K562 (cell line): ENCODE results near the gene VWA7. TPM values are rescaled to one million over a fixed set of nuclear protein-coding genes. Genes with fewer than 3 reads are reported as not detected.

Experiments used
- BHLHE40 ChIP-seq: IDR thresholded peaks from 2 replicates; pipeline ENCODE4 v1.6.1; 2011; ENCODE audit warnings: low read length, improper control_type of control experiment
- CHCHD3 ChIP-seq: fragments of 250-450 bp; sonication (Bioruptor Pico); IDR thresholded peaks from 2 replicates; pipeline ENCODE4 v2.1.2; 2022; ENCODE audit warnings: mild to moderate bottlenecking
- CUX1 ChIP-seq: fragments of 200-800 bp; sonication (Bioruptor generic); IDR thresholded peaks from 2 replicates; pipeline ENCODE4 v1.6.1; 2016; ENCODE audit warnings: missing genetic modification characterization, missing compliant biosample characterization
- FOXM1 ChIP-seq, 2 experiments: fragments of 450-650 bp in 1 of 2; sonication (generic) in 1 of 2; formaldehyde crosslinking in 1 of 2; IDR thresholded peaks; 2 replicates each; pipeline versions ENCODE4 v1.6.1 to v1.9.0; 2017 to 2022; ENCODE audit warnings: low read depth in 2 of 2, mild to moderate bottlenecking in 2 of 2, missing genetic modification reagents in 1 of 2, moderate library complexity in 1 of 2
- HOMEZ ChIP-seq: fragments of 250-450 bp; sonication (Bioruptor Pico); IDR thresholded peaks from 2 replicates; pipeline ENCODE4 v1.4.0; 2020; ENCODE audit warnings: mild to moderate bottlenecking, moderate library complexity
- LARP7 ChIP-seq: fragments of 450-650 bp; IDR thresholded peaks from 2 replicates; pipeline ENCODE4 v1.6.1; 2016
- MTA1 ChIP-seq: fragments of 450-650 bp; IDR thresholded peaks from 2 replicates; pipeline ENCODE4 v1.6.1; 2017; ENCODE audit warnings: borderline replicate concordance
- POLR2A ChIP-seq: fragments of 450-650 bp; conservative IDR thresholded peaks from 2 replicates; pipeline ENCODE4 v1.6.1; 2016
- POLR2G ChIP-seq: fragments of 200-400 bp; formaldehyde crosslinking; IDR thresholded peaks from 2 replicates; pipeline ENCODE4 v1.6.1; 2017; ENCODE audit warnings: low read depth, mild to moderate bottlenecking, antibody characterized with exemption, low read length, moderate library complexity
- POLR3A ChIP-seq: IDR thresholded peaks from 2 replicates; pipeline ENCODE4 v1.6.1; 2011; ENCODE audit warnings: borderline replicate concordance, mild to moderate bottlenecking, moderate library complexity; ENCODE audit not compliant: insufficient read length, insufficient read depth; ENCODE audit errors: extremely low read depth
- RAD21 ChIP-seq, 2 experiments: fragments of 250-450 bp in 1 of 2; fragments of 450-650 bp in 1 of 2; sonication (Bioruptor Pico) in 1 of 2; formaldehyde crosslinking in 1 of 2; IDR thresholded peaks in 1 of 2; conservative IDR thresholded peaks in 1 of 2; 2 replicates each; pipeline versions ENCODE4 v1.4.0 to v1.8.0; 2020 to 2022; ENCODE audit warnings: mild to moderate bottlenecking in 2 of 2, moderate library complexity in 1 of 2
- RBFOX2 ChIP-seq: fragments of 200-400 bp; formaldehyde crosslinking; IDR thresholded peaks from 2 replicates; pipeline ENCODE4 v1.6.1; 2017; ENCODE audit warnings: low read depth, mild to moderate bottlenecking, low read length, moderate library complexity
- SRSF3 ChIP-seq: fragments of 200-400 bp; formaldehyde crosslinking; IDR thresholded peaks from 2 replicates; pipeline ENCODE4 v1.6.1; 2016; ENCODE audit warnings: mild to moderate bottlenecking, low read length, moderate library complexity; ENCODE audit not compliant: insufficient read depth
- ZBTB17 ChIP-seq: fragments of 450-650 bp; formaldehyde crosslinking; IDR thresholded peaks from 2 replicates; pipeline ENCODE4 v1.4.0; 2020; ENCODE audit warnings: mild to moderate bottlenecking
- ZBTB9 ChIP-seq: fragments of 450-650 bp; formaldehyde crosslinking; IDR thresholded peaks from 2 replicates; pipeline ENCODE4 v1.4.0; 2020; ENCODE audit warnings: mild to moderate bottlenecking, moderate library complexity
- ZFP1 ChIP-seq: fragments of 450-650 bp; formaldehyde crosslinking; IDR thresholded peaks from 2 replicates; pipeline ENCODE4 v1.4.0; 2020; ENCODE audit warnings: mild to moderate bottlenecking, mixed read lengths
- polyA plus RNA-seq, 8 experiments: library from polyadenylated mRNA; depleted of rRNA in 4 of 8; stranded (reverse) in 5 of 8; unstranded in 3 of 8; fragments of >200 nt; fragmentation: Nextera tagmentation in 2 of 8; fragmentation: Illumina TruSeq in 1 of 8; extraction: Ambion mirVana in 2 of 8; extraction: Trizol in 1 of 8; gene quantifications; 2 replicates each; pipeline versions ENCODE4 v1.2.1 to v1.2.3, GENCODE V29; 2011 to 2014; ENCODE audit warnings: inconsistent platforms in 1 of 8, missing spikeins in 1 of 8
- total RNA-seq, 7 experiments: library from RNA; depleted of rRNA in 6 of 7; stranded (reverse); fragments of >200 nt in 6 of 7; fragmentation: Illumina TruSeq in 2 of 7; extraction: Trizol in 2 of 7; gene quantifications; 2 replicates each; pipeline versions ENCODE4 v1.2.1 to v1.2.3, GENCODE V29; 2011 to 2021; ENCODE audit warnings: low replicate concordance in 1 of 7

The VWA7 gene
- total and polyA plus RNA-seq, 9 of the 15 experiments (the other 6 are each of a cell fraction or from before 2014, with no cell fraction given), result 0.18 to 2.9 (median 0.95) TPM

- TF ChIP-seq HOMEZ (CRISPR knock-in tag), result no peak
- TF ChIP-seq POLR2G, result peak; percentile 7; the same call in 1 of the 2 replicates
- peak; percentile 9; the same call in 1 of the 2 replicates for TF ChIP-seq ZBTB9 (CRISPR knock-in tag)
- TF ChIP-seq RBFOX2, result peak; percentile 74; the same call in 1 of the 2 replicates
- TF ChIP-seq MTA1, result 0 out of 2 replicates have a peak, but pooled peaks have one; percentile 8
- TF ChIP-seq FOXM1 (IDR thresholded peaks at IDR 0.05; ENCODE audit: low read depth), result no peak
- peak; percentile 70 for TF ChIP-seq FOXM1 (CRISPR knock-in tag; IDR thresholded peaks at IDR 0.05; ENCODE audit: low read depth)
- TF ChIP-seq POLR2A, result peak; percentile 2; the same call in 1 of the 2 replicates
- 0 out of 2 replicates have a peak, but pooled peaks have one; percentile 12 for TF ChIP-seq ZBTB17 (CRISPR knock-in tag)
- TF ChIP-seq LARP7, result 0 out of 2 replicates have a peak, but pooled peaks have one; percentile 19
- 0 out of 2 replicates have a peak, but pooled peaks have one; percentile 60 for TF ChIP-seq CHCHD3 (CRISPR knock-in tag)
- TF ChIP-seq POLR3A, result no peak
- TF ChIP-seq CUX1 (CRISPR knock-in tag), result peak; percentile 79; the same call in 1 of the 2 replicates
- peak; percentile 16; the same call in 1 of the 2 replicates for TF ChIP-seq SRSF3
- 0 out of 4 replicates have a peak, but pooled peaks of 1 of the 2 experiments have one; percentile 1 for TF ChIP-seq RAD21 (CRISPR knock-in tag; conservative IDR thresholded peaks at IDR 0.05 in 1 of 2, IDR thresholded peaks at IDR 0.05 in 1 of 2)
- no peak for TF ChIP-seq ZFP1 (CRISPR knock-in tag)
- TF ChIP-seq BHLHE40, result peak; percentile 73
These were observed 36.5 kb downstream of the VWA7 start (continued) for GRCh38 chr6:31740397-31741223.
